ENCODE results near the gene MICU2. TPM values are rescaled to one million over a fixed set of nuclear protein-coding genes. Genes with fewer than 3 reads are reported as not detected.
A peak's percentile ranks its signal among the peaks of the same experiment; 100 is the strongest.

MICU2 gene
- total and polyA plus RNA-seq, 7 donors, result 23.1 to 104 (median 45.9) TPM

DNA sequence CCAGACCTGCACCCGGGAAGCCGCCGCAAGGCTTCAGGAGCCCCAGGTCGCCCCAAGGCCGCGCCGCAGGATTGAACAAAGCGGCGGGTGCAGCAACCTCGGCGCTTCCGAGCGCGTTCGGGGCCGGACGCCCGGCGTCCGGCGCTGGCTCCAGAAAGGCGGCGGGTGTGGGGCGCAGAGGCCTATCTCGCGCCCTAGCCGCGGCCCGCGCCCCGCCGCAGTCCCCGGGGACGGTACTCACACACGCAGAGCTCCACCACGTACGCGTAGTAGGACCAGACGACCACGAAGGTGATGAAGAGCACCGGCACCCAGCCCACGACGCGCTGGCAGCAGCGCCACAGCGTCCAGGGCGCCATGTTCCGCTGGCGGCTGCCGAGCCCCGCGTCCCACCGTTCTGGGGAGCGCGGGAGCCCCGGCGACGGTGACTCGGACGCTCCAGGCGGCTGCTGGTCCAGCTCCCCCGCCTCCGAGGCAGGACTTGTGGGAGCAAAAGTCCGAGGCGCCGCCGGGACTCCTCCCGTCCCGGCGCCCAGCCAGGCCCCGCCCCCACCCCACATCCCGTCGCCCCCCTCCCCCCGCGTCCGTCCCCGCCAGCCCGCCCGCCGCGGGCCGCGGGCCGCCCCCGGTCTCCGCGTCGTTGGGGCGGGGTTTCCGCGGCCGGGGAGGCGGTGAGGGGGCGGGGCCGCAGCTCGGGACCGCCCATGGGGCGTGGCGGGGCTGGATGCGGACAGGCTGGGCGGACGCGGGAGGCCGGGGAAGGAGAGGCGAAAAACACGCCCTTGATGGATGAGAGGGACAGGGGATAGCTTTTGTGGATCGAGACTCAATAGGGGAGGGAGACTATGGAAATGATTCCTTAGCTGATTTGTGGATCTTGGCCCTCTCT lies 144.9 kb downstream of the MICU2 start, which contains the start of gene ZDHHC20:
Gene ZDHHC20, minus strand, starts transcription at position 491 of the 889 bp plus-strand sequence. Its CDS starts 132 bp downstream, at position 359.
- Histone ChIP-seq H3K9me3 (no peaks in the 10 kb centered on the region), H3K36me3 (no peaks in the 10 kb centered on the region), H3K27ac (peak within 1 kb of the TSS; percentile 92 to 93 (median 92)), H3K4me3 (peak within 1 kb of the TSS; percentile 87 to 95 (median 92)), H3K27me3 (no peaks in the 10 kb centered on the region), H3K4me1 (peaks cover 0 to 17% (median 14%) of the 10 kb centered on the region in 4 donors)
- 0% methylated on average over 107 of the region's 107 CpGs for WGBS, 2 donors
- TF ChIP-seq CTCF (IDR thresholded peaks at IDR 0.05), result no peak
- no peak for TF ChIP-seq EP300 (IDR thresholded peaks at IDR 0.05)
- peak; percentile 53 to 87 (median 82) for TF ChIP-seq POLR2AphosphoS5 (IDR thresholded peaks at IDR 0.05)
- peak; percentile 38 to 54 for TF ChIP-seq POLR2A (IDR thresholded peaks at IDR 0.05)
- intact Hi-C loops (cut with DNase I), result loop anchor here (2.0 kb wide), 2 partner anchors 160 to 282 kb away; partner anchors contain the start of genes MRPL57 and SKA3
- DNase-seq, result peak; percentile 95

DNA sequence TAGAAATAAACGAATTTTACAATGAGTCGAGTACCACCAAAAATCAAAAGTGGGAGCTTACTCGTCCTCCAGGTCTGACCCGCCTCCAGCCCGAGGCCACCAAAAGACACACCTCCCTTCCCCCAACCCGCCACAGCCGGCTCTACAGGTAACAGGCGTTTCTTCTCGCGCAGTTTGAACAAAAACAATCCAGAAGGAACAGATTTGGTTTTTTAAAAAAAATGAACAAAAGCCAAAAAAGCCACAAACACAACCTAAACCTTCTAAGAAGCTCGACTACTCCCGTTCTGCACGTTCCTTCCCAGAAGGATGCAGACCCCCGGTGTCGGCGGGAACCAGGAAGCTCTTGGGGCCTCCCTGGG lies 145.5 kb downstream of the MICU2 start:
- WGBS, 2 donors, result 0% methylated on average over 16 of the region's 16 CpGs
- intact Hi-C loops (cut with DNase I), result loop anchor here (2.0 kb wide), 2 partner anchors 160 to 282 kb away; partner anchors contain the start of genes MRPL57 and SKA3
- DNase-seq, result no peak

DNA sequence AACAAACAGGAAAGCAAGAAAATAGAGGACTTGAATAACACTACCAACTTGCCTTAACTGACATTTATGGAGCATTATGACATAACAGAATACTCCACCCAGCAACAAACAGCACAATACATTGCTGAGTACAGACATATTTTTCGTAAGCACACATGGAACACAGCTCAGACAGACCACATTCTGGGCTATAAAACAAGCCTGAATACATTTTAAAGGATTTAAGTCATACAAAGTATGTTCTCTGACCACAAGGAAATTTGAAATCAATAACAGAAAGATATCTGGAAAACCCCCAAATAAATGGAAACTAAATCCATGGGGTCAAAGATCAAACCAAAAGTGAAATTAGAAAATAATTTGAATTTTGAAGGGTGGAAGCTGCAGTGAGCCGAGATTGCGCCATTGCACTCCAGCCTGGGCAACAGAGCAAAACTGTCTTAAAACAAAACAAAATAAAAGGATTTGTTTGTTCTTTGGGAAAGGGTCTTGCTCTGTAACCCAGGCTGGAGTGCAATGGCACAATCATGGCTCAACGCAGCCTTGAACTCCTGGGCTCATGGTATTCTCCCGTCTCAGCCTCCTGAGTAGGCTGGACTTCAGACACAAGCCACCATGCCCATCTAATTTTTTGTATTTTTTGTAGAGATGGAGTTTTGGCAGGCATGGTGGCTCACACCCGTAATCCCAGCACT lies 150.4 kb downstream of the MICU2 start:
- DNase-seq, result no peak
- H3K36me3 ChIP-seq, result no peaks in the 10 kb centered on the region
- WGBS, 2 donors, result 82 to 91% methylated on average over 6 of the region's 6 CpGs
- intact Hi-C loops (cut with DNase I), result no loop called here
- no peak overlapping the region for H3K4me3 ChIP-seq
- no peaks in the 10 kb centered on the region for H3K27me3 ChIP-seq
- H3K9me3 ChIP-seq, result no peaks in the 10 kb centered on the region
- peaks cover 0 to 17% (median 13%) of the 10 kb centered on the region in 4 donors for H3K4me1 ChIP-seq
- TF ChIP-seq CTCF (IDR thresholded peaks at IDR 0.05) (no peak), EP300 (IDR thresholded peaks at IDR 0.05) (no peak), POLR2A (IDR thresholded peaks at IDR 0.05) (no peak), POLR2AphosphoS5 (IDR thresholded peaks at IDR 0.05) (no peak)
- no peak overlapping the region for H3K27ac ChIP-seq

More for the DNA sequence above, 145.5 kb downstream of the MICU2 start:
- peak overlapping the region; percentile 92 to 93 (median 92) for H3K27ac ChIP-seq
- peaks cover 0 to 17% (median 14%) of the 10 kb centered on the region in 4 donors for H3K4me1 ChIP-seq
- TF ChIP-seq EP300 (IDR thresholded peaks at IDR 0.05), result no peak
- TF ChIP-seq POLR2A (IDR thresholded peaks at IDR 0.05), result no peak
- TF ChIP-seq CTCF (IDR thresholded peaks at IDR 0.05), result no peak
- no peak for TF ChIP-seq POLR2AphosphoS5 (IDR thresholded peaks at IDR 0.05)
- peak overlapping the region; percentile 87 to 95 (median 92) for H3K4me3 ChIP-seq
- H3K36me3 ChIP-seq, result no peaks in the 10 kb centered on the region
- no peaks in the 10 kb centered on the region for H3K27me3 ChIP-seq
- H3K9me3 ChIP-seq, result no peaks in the 10 kb centered on the region

GRCh38 chr13:21450936-21451335 lies 153.0 kb downstream of the MICU2 start:
- no peak overlapping the region for H3K4me3 ChIP-seq
- TF ChIP-seq CTCF (IDR thresholded peaks at IDR 0.05), result no peak
- no peak for TF ChIP-seq POLR2AphosphoS5 (IDR thresholded peaks at IDR 0.05)
- no peaks in the 10 kb centered on the region for H3K4me1 ChIP-seq
- WGBS, 2 donors, result 87 to 93% methylated on average over 3 of the region's 3 CpGs
- no peak overlapping the region for H3K27ac ChIP-seq
- intact Hi-C loops (cut with DNase I), result no loop called here
- DNase-seq, result no peak
- H3K36me3 ChIP-seq, result no peaks in the 10 kb centered on the region
- no peaks in the 10 kb centered on the region for H3K9me3 ChIP-seq
- H3K27me3 ChIP-seq, result no peaks in the 10 kb centered on the region
